Lower leg skin (tissue), 4 donors: ENCODE measurements around the gene DNAH8. TPM values are rescaled to one million over a fixed set of nuclear protein-coding genes. Genes with fewer than 3 reads are reported as not detected.

Experiments
- DNase-seq, 2 donors: peaks; one replicate each; pipeline ENCODE4 v3.0.0-alpha.2; 2019; ENCODE audit warnings: low spot score in 2 of 2
- H3K4me3 ChIP-seq: fragments of 200-600 bp; sonication (generic); 2 replicates; pipeline ENCODE4 v1.5.1; 2017; ENCODE audit warnings: mild to moderate bottlenecking, low read depth; ENCODE audit not compliant: poor library complexity, severe bottlenecking
- POLR2A ChIP-seq, 2 donors: fragments of 450-650 bp; IDR thresholded peaks; one replicate each; pipeline ENCODE4 v1.6.1; 2016 to 2017; ENCODE audit warnings: antibody characterized with exemption in 2 of 2, mild to moderate bottlenecking in 1 of 2, moderate library complexity in 1 of 2
- WGBS, 2 donors: methylation state at CpG; one replicate each; pipeline ENCODE4 v1.1.5; 2018; 5-methylcytosine and 5-hydroxymethylcytosine counted together
- intact Hi-C: fragments of 100-400 bp; cut with DNase I; formaldehyde crosslinking; loops from one replicate; pipeline ENCODE4 v1.15.0; 2023; ENCODE audit warnings: low total_unique reads
- total RNA-seq, 4 donors: library from RNA; depleted of rRNA; stranded (reverse); fragments of >200 nt; gene quantifications; one replicate each; pipeline ENCODE4 v1.1.0, GENCODE V29; 2016
- TF ChIP-seq, protein P1 (sequence below), 3 donors: fragments of 450-650 bp; IDR thresholded peaks; one replicate each; pipeline ENCODE4 v1.5.1; 2016; ENCODE audit warnings: antibody characterized with exemption in 3 of 3, mild to moderate bottlenecking in 3 of 3, moderate library complexity in 2 of 3

The DNAH8 gene
- total RNA-seq, 4 donors from 2014 or later, result 0.02 to 0.19 (median 0.08) TPM

DNA sequence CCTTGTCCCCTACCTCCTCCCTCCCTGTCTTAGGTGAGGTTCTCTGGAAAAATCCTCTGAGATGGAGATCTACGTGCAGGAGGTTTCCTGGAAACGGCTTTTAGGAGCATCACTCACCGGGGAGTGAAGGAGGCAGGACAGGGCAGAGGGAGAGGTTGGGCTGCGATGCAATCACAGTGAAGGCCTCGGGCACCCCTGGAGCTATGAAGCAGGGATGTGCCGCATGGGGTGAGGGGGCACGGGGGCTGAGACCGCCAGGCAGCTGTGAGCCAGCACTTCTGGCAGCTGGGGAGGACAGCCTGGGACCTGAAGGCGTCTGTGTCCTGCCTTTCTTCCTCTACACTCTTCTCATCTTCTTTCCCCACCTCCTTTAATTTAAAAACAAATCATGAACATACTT is 320.6 kb downstream of the DNAH8 start:
- intact Hi-C loops, result no loop called here
- no peak overlapping the region for H3K4me3 ChIP-seq
- WGBS, 2 donors, result 30 to 48% methylated on average over 9 of the region's 9 CpGs
- TF ChIP-seq, protein P1, sequence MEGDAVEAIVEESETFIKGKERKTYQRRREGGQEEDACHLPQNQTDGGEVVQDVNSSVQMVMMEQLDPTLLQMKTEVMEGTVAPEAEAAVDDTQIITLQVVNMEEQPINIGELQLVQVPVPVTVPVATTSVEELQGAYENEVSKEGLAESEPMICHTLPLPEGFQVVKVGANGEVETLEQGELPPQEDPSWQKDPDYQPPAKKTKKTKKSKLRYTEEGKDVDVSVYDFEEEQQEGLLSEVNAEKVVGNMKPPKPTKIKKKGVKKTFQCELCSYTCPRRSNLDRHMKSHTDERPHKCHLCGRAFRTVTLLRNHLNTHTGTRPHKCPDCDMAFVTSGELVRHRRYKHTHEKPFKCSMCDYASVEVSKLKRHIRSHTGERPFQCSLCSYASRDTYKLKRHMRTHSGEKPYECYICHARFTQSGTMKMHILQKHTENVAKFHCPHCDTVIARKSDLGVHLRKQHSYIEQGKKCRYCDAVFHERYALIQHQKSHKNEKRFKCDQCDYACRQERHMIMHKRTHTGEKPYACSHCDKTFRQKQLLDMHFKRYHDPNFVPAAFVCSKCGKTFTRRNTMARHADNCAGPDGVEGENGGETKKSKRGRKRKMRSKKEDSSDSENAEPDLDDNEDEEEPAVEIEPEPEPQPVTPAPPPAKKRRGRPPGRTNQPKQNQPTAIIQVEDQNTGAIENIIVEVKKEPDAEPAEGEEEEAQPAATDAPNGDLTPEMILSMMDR (IDR thresholded peaks at IDR 0.05), result no peak
- TF ChIP-seq POLR2A (IDR thresholded peaks at IDR 0.05), result no peak
- DNase-seq, result no peak

DNA sequence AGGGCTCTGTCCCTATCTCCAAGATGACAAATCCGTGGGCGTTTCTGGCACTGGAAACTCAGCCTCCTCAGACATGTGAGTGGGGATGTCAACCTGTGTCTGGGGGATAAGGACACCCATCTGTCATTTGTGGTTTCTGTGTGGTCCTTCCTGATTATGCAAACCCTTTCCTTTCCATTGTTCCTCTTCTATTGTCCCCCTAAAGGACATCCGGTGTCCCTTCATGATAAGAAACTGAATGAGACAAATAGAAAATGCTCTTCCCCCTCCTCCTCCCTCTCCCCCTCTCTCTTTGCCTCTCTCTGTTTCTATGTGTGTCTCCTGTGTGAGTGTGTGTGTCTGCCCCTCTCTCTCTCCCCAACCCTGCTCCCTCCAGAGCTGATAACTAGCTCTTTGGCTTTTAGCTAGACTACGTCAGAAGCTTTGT is 322.0 kb downstream of the DNAH8 start:
- 46 to 57% methylated on average over 4 of the region's 4 CpGs for WGBS, 2 donors
- TF ChIP-seq POLR2A (IDR thresholded peaks at IDR 0.05), result no peak
- TF ChIP-seq, protein P1 (IDR thresholded peaks at IDR 0.05), result no peak

DNA sequence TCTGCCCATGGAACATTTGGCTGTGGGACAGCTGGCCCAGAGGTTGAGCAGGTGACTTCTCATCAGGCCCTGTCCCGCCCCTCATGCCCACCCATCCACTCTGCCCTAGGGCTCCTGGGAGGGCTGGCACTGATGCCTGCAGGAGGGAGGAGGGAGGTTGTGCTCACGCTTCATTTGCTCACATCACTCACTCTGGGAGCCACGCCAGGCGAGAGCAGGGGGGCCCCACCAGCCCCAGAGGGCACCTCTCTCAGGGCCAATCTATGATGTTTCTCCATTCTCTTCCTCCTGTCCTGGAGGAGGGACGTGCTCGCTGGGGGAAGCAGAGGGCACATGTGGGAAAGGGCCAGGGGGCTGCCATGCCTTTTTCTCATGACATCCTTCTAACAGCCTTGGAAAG is 322.6 kb downstream of the DNAH8 start:
- no peak for DNase-seq
- no peak overlapping the region for H3K4me3 ChIP-seq
- WGBS, 2 donors, result 46 to 56% methylated on average over 6 of the region's 6 CpGs
- TF ChIP-seq POLR2A (IDR thresholded peaks at IDR 0.05), result no peak
- TF ChIP-seq, protein P1 (IDR thresholded peaks at IDR 0.05), result no peak
- intact Hi-C loops, result no loop called here

More for the DNA sequence above, 322.0 kb downstream of the DNAH8 start:
- intact Hi-C loops, result no loop called here
- DNase-seq, result no peak
- H3K4me3 ChIP-seq, result no peak overlapping the region

DNA sequence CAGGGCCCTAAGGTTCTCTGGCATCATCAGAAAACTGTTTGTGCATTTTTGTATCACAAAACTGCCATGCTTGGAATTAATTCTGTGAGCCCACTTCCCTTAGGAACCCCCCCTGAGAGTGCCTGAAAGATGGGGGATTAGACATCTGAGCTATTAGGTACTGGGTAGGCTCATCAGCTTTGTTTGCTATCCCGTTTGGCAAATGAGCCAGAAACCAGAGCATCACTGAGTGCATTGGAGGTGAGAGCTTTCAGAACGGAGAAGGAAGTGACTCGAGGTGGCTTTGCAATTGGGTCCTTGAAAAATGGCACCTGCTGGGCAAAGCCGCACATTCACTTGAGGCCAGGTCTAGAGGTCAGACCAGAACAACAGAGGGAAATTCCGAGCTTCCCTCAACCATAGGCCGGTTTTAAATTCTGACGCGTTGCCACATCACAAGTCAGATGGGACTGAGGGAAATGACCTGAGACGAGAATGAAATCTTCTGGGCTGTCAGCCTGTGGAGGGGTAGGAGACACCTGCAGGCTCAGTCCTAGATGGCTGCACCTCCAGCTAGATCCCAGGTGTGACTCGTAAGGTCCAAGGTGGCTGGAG is 325.1 kb downstream of the DNAH8 start:
- TF ChIP-seq, protein P1 (IDR thresholded peaks at IDR 0.05), result no peak
- TF ChIP-seq POLR2A (IDR thresholded peaks at IDR 0.05), result no peak
- intact Hi-C loops, result no loop called here
- 80 to 83% methylated on average over 10 of the region's 10 CpGs for WGBS, 2 donors
- DNase-seq, result no peak
- no peak overlapping the region for H3K4me3 ChIP-seq

DNA sequence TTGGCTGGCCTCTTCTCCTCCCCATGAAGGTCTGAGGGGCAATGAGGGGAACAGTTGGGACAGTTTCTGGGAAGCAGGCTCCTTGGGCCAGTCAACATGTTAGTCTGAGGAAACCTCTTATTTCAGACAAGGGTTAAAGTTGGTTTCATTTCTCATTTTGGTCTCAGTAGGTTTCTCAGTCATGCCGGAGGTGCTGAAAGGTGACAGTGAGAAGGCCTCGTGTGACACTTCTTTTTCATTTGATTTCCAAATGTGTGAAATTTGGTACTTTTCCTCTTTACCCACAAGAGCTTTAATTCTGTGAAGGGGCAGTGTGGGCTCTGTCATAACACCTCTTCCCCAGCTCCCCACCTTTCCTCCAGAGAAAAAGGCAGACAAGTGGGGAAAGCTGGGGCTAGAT is 326.0 kb downstream of the DNAH8 start:
- no peak for DNase-seq
- intact Hi-C loops, result no loop called here
- no peak overlapping the region for H3K4me3 ChIP-seq
- TF ChIP-seq POLR2A (IDR thresholded peaks at IDR 0.05), result no peak
- TF ChIP-seq, protein P1 (IDR thresholded peaks at IDR 0.05), result no peak
- 67 to 73% methylated on average over 2 of the region's 2 CpGs for WGBS, 2 donors

DNA sequence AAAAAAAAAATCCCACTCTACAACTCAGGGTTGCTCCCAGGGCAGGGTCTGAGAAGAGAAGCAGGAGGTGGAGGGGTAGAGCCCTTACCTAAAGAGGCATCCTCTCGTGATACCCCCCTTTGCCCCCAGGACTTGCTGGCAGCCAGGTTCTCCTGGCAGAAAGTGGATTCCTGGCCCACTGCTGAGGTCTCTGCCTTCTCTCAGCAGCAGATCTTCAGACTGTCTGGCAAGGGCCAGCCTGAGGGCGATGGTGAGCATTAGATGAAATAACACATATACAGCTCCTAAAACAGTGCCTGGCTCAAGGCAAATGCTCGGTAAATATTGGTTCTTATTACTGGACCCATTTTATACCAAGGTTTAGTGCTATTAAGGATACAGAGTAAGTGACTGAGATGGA is 328.7 kb downstream of the DNAH8 start:
- 73 to 74% methylated on average over 3 of the region's 3 CpGs for WGBS, 2 donors
- intact Hi-C loops, result no loop called here
- DNase-seq, result no peak
- TF ChIP-seq, protein P1 (IDR thresholded peaks at IDR 0.05), result no peak
- TF ChIP-seq POLR2A (IDR thresholded peaks at IDR 0.05), result no peak
- no peak overlapping the region for H3K4me3 ChIP-seq
